Activated CD8-positive, alpha-beta T cell treated with anti-CD3 and anti-CD28 coated beads for 36 hours (primary cell): Measurements from ENCODE around the gene KCNK10. TPM values are rescaled to one million over a fixed set of nuclear protein-coding genes. Genes with fewer than 3 reads are reported as not detected.

ENCODE experiments used
- ATAC-seq: fragments of 200-7000 bp; cut with Tn5 transposase; one replicate; pipeline ENCODE4 v1.10.0; 2021; ENCODE audit warnings: mild to moderate bottlenecking, moderate library complexity
- CTCF ChIA-PET: fragments of 350-600 bp; sonication (Branson Sonifier 250); formaldehyde crosslinking; loops from one replicate; lab custom pipeline; 2021; ENCODE audit warnings: antibody characterized with exemption; lab: Charles Lee
- POLR2A ChIA-PET: fragments of 350-600 bp; sonication (Branson Sonifier 250); formaldehyde crosslinking; loops from one replicate; lab custom pipeline; 2021; ENCODE audit warnings: antibody characterized with exemption; lab: Charles Lee
- DNase-seq: peaks from one replicate; pipeline ENCODE4 v3.0.0-alpha.2; 2020
- H3K27ac Mint-ChIP-seq: one replicate; pipeline ENCODE4 v1.8.0; 2021; ENCODE audit warnings: mild to moderate bottlenecking, mixed read lengths
- H3K27me3 Mint-ChIP-seq: one replicate; pipeline ENCODE4 v1.8.0; 2021; ENCODE audit warnings: mixed read lengths
- H3K36me3 Mint-ChIP-seq: one replicate; pipeline ENCODE4 v1.8.0; 2021; ENCODE audit warnings: low read depth, mixed read lengths
- H3K4me1 Mint-ChIP-seq: one replicate; pipeline ENCODE4 v1.8.0; 2021; ENCODE audit warnings: low read depth, mixed read lengths
- H3K4me3 Mint-ChIP-seq: one replicate; pipeline ENCODE4 v1.8.0; 2021; ENCODE audit warnings: mild to moderate bottlenecking, moderate library complexity, mixed read lengths
- H3K9me3 Mint-ChIP-seq: one replicate; pipeline ENCODE4 v1.8.0; 2021; ENCODE audit warnings: mixed read lengths
- CTCF ChIP-seq: fragments of 200-600 bp; IDR thresholded peaks from one replicate; pipeline ENCODE4 v1.8.0; 2022; ENCODE audit warnings: antibody characterized with exemption, mild to moderate bottlenecking
- intact Hi-C: fragments of 100-400 bp; cut with micrococcal nuclease; formaldehyde crosslinking; loops from one replicate; pipeline ENCODE4 v1.10.0; 2022
- total RNA-seq, 2 experiments: library from RNA; stranded (reverse); gene quantifications; one replicate each; pipeline ENCODE4 v1.2.3, GENCODE V29; 2021

Gene KCNK10
- total RNA-seq, 2 experiments from 2014 or later: not detected

DNA sequence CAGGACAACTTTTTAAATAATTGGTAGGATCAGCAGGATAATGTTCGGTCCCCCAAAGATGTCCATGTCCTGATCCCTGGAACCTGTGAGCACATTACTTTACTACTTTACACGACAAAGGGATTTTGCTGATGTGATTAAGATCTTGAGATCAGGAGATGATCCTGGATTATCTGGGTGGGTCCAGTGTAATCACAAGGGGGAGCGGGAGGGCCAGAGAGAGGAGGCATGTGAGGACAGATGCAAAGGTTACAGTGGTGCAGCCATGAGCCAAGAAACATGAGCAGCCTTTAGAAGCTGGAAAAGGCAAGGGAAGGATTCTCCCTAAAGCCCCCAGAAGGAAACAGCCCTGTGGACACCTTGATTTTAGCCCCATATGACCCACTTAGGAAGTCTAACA lies 33.1 kb downstream of the KCNK10 start:
- H3K9me3 Mint-ChIP-seq: no peaks in the 10 kb centered on the region
- ChIA-PET CTCF (no interaction called here), POLR2A (no interaction called here)
- H3K27me3 Mint-ChIP-seq: peaks cover 7% of the 10 kb centered on the region
- intact Hi-C loops: no loop called here
- no peaks in the 10 kb centered on the region for H3K4me1 Mint-ChIP-seq
- no peak overlapping the region for H3K4me3 Mint-ChIP-seq
- no peak for DNase-seq
- TF ChIP-seq CTCF: no peak
- no peak overlapping the region for H3K27ac Mint-ChIP-seq
- no peaks in the 10 kb centered on the region for H3K36me3 Mint-ChIP-seq
- no peak for ATAC-seq

DNA sequence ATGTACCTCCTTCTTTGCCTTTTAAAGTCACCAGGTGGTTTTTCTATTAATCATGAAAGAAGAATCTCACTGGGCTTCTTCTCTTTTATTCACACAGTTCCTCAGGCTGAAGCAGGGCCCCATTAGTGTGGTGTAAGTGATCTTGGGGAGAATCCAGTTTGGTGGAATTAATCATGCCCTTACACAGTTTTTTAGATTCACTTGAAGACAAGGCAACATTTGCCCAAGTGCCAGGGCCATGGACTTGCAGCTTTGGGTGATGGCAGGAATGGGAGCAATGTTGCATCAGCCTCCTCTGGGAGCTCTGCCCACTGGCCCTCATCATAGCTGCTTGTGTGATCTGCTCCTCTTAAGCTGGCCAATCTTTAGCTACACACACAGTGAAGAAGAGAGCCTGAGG lies 33.8 kb downstream of the KCNK10 start:
- no peaks in the 10 kb centered on the region for H3K9me3 Mint-ChIP-seq
- intact Hi-C loops: no loop called here
- CTCF ChIA-PET: interaction anchor here (0.6 kb wide), 1 partner anchor 153 kb away, joined by 5 read pairs; no protein-coding TSS in a partner anchor
- peaks cover 7% of the 10 kb centered on the region for H3K27me3 Mint-ChIP-seq
- no peak overlapping the region for H3K4me3 Mint-ChIP-seq
- no peaks in the 10 kb centered on the region for H3K4me1 Mint-ChIP-seq
- no peak overlapping the region for H3K27ac Mint-ChIP-seq
- no peaks in the 10 kb centered on the region for H3K36me3 Mint-ChIP-seq
- DNase-seq (no peak), ATAC-seq (no peak)
- no peak for TF ChIP-seq CTCF
- POLR2A ChIA-PET: no interaction called here

- H3K27me3 Mint-ChIP-seq: peaks cover 5% of the 10 kb centered on the region
- H3K9me3 Mint-ChIP-seq: no peaks in the 10 kb centered on the region
- intact Hi-C loops: no loop called here
- ChIA-PET CTCF (no interaction called here), POLR2A (no interaction called here)
- H3K27ac Mint-ChIP-seq: no peak overlapping the region
- no peak for DNase-seq
- ATAC-seq: no peak
- H3K4me3 Mint-ChIP-seq: no peak overlapping the region
- H3K36me3 Mint-ChIP-seq: no peaks in the 10 kb centered on the region
- no peaks in the 10 kb centered on the region for H3K4me1 Mint-ChIP-seq
- no peak for TF ChIP-seq CTCF
These were observed 36.8 kb downstream of the KCNK10 start for GRCh38 chr14:88286309-88286708.

- Mint-ChIP-seq H3K4me3 (no peak overlapping the region), H3K36me3 (no peaks in the 10 kb centered on the region), H3K27me3 (peaks cover 6% of the 10 kb centered on the region), H3K9me3 (no peaks in the 10 kb centered on the region), H3K27ac (no peak overlapping the region), H3K4me1 (no peaks in the 10 kb centered on the region)
- intact Hi-C loops: no loop called here
- no peak for ATAC-seq
- ChIA-PET CTCF (no interaction called here), POLR2A (no interaction called here)
- TF ChIP-seq CTCF: no peak
- no peak for DNase-seq
These were observed 41.6 kb downstream of the KCNK10 start for GRCh38 chr14:88281447-88281846.

- Mint-ChIP-seq H3K4me3 (no peak overlapping the region), H3K4me1 (no peaks in the 10 kb centered on the region), H3K27ac (no peak overlapping the region), H3K27me3 (peaks cover 11% of the 10 kb centered on the region), H3K36me3 (no peaks in the 10 kb centered on the region), H3K9me3 (no peaks in the 10 kb centered on the region)
- ChIA-PET CTCF (no interaction called here), POLR2A (no interaction called here)
- TF ChIP-seq CTCF: no peak
- ATAC-seq: no peak
- DNase-seq: no peak
- intact Hi-C loops: no loop called here
These were observed 46.0 kb downstream of the KCNK10 start for GRCh38 chr14:88276923-88277596.
